ENCODE measurements around the gene RNF144A. TPM values are rescaled to one million over a fixed set of nuclear protein-coding genes. Genes with fewer than 3 reads are reported as not detected.
"Not testable (repeated sequence)": the region's sequence is repeated elsewhere in the genome, so short reads cannot be mapped to it uniquely, and the experiment has no call there.

Gene RNF144A
- total RNA-seq, 2 experiments from 2014 or later = 78.7 to 91.1 TPM

DNA sequence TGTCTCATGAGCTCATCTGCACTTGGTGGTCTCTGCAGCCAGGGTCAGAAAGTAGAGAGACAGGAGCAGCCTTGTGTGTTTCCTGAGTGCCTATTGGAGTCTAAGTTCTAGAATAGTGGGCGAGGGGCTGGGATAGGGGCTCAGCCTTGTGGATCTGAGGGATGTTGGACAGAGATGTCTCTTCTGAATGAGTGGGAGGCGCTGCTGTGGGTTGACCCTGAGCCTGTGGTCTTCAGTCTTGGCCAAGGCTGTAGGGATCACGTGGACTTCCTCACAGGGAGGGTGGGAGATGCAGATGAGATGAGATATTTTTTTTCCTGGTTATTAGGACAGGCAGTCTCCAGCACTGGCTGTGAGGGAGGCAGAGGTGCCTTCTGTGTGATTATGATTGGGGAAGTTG is 61.8 kb downstream of the RNF144A start:
- H3K27me3 Mint-ChIP-seq = no peaks in the 10 kb centered on the region
- DNase-seq = no peak
- no peak overlapping the region for H3K4me3 Mint-ChIP-seq
- H3K9me3 Mint-ChIP-seq = peaks cover 14% of the 10 kb centered on the region
- H3K27ac Mint-ChIP-seq = no peak overlapping the region
- peaks cover 16% of the 10 kb centered on the region for H3K4me1 Mint-ChIP-seq
- POLR2A ChIA-PET = no interaction called here
- peaks cover 73% of the 10 kb centered on the region for H3K36me3 Mint-ChIP-seq
- ATAC-seq (ENCODE audit: low read depth) = no peak

DNA sequence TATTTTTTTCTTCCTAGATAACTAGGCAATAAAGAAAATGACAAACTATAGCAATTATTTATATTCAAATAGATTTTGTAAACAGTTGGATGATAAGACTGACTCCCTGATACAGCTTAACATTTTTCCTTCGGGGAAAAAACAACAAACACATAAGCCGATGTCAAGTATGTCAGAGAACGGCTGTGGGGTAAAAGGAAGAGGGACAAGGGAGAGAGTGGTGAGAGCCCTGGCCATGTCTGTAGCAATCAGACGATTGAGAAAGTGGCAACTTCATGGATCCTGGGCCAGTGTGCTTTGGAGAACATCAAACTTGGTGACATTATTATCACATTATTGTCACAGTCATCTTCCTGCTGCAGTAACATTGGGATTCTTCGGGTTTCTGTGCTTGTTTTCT is 65.2 kb downstream of the RNF144A start:
- H3K27ac Mint-ChIP-seq = no peak overlapping the region
- POLR2A ChIA-PET = no interaction called here
- ATAC-seq (ENCODE audit: low read depth) = no peak
- no peak overlapping the region for H3K4me3 Mint-ChIP-seq
- H3K4me1 Mint-ChIP-seq = peaks cover 20% of the 10 kb centered on the region
- H3K27me3 Mint-ChIP-seq = no peaks in the 10 kb centered on the region
- DNase-seq = no peak
- peaks cover 14% of the 10 kb centered on the region for H3K9me3 Mint-ChIP-seq
- H3K36me3 Mint-ChIP-seq = peaks cover 71% of the 10 kb centered on the region

DNA sequence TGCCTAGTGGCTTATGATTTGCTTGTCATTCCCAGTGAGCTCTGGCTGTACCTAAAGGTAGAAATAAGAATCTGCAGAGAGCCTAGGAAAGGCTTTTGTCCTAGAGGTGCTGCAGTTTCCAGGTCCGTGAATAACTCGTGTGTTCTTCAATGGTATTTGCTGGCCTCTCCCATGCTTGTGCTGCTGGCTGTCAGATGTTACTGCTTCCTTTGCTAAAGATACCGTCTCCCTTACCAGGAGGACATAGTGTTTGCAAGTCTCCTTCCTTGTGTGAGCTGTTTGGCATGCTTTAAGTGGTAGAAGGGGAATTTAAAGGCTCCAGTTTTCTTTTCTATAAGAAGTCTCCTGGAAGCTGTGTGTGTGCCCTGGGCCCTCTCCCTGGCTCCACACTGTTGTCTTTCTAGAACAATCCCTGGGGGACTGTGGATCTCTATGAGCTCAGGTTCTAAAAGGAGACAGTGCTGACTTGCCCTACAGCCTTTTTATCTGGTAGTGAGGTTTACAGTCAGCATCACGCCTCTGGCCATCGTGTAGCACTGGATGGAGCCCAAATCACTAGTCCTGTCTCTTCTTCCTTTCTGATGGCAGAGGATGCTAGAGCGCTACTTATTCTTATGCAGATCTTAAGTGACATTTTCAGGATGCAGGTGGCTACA is 65.8 kb downstream of the RNF144A start:
- ATAC-seq (ENCODE audit: low read depth) (no peak), DNase-seq (no peak)
- POLR2A ChIA-PET = no interaction called here
- peaks cover 65% of the 10 kb centered on the region for H3K36me3 Mint-ChIP-seq
- no peak overlapping the region for H3K4me3 Mint-ChIP-seq
- no peaks in the 10 kb centered on the region for H3K27me3 Mint-ChIP-seq
- peaks cover 14% of the 10 kb centered on the region for H3K9me3 Mint-ChIP-seq
- H3K4me1 Mint-ChIP-seq = peaks cover 16% of the 10 kb centered on the region
- peak overlapping the region; percentile 60 for H3K27ac Mint-ChIP-seq

DNA sequence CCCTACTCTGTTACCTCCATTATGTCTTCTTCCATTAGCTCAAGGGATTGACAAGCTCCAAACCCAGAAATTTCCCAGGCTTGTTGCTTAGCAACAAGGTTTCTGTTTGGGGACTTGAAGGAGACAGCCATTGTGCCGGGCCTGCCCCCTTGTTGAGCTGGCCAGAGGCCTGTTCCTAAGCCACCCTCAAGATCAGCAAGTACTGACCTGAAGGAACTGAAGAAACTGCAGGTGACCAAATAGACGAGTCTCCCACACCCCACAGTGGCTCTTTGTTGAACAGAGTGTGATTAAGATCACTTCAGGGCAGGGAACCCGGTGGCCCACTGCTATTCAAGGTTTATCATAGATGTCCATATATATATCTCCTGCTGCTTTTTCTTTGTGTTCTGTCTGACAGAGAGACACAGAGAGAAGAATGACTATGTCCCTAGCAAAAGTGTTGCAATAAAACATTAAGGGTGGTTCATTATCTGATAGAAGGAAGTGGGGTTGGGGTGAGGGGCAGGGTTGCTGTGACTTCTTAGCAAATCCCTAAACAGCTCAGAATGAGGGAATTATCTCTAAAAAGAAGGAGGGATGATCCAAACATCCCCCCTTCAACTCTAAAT is 69.2 kb downstream of the RNF144A start:
- no peaks in the 10 kb centered on the region for H3K27me3 Mint-ChIP-seq
- H3K27ac Mint-ChIP-seq = no peak overlapping the region
- ATAC-seq (ENCODE audit: low read depth) (no peak), DNase-seq (no peak)
- no peak overlapping the region for H3K4me3 Mint-ChIP-seq
- POLR2A ChIA-PET = no interaction called here
- peaks cover 58% of the 10 kb centered on the region for H3K36me3 Mint-ChIP-seq
- peaks cover 3% of the 10 kb centered on the region for H3K9me3 Mint-ChIP-seq
- peaks cover 14% of the 10 kb centered on the region for H3K4me1 Mint-ChIP-seq

DNA sequence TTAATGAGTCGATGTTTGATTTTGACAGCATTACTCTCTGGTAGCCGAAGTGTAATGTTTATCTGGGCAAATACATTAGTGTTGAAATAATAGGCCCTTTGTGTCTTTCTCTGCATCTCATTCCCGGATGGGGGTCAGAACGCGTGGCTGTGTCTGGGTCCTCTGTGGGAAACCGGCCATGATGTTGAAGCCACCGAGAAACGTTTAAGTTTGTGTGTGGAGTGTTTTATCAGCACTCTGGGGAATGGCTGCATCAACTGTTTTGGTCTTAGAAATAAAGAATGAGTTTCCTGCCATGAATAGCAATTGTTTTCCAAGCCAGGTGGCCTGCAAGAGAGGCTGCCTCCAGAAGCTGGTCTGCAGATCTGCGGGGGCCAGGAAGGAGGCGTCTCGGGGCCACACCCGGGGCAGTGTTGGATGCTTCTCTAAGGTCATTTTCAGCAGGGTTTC is 69.7 kb downstream of the RNF144A start:
- Mint-ChIP-seq H3K9me3 (peaks cover 1% of the 10 kb centered on the region), H3K27me3 (no peaks in the 10 kb centered on the region), H3K36me3 (peaks cover 54% of the 10 kb centered on the region), H3K4me3 (no peak overlapping the region), H3K4me1 (peaks cover 14% of the 10 kb centered on the region), H3K27ac (no peak overlapping the region)
- POLR2A ChIA-PET = no interaction called here
- no peak for ATAC-seq (ENCODE audit: low read depth)
- DNase-seq = no peak

DNA sequence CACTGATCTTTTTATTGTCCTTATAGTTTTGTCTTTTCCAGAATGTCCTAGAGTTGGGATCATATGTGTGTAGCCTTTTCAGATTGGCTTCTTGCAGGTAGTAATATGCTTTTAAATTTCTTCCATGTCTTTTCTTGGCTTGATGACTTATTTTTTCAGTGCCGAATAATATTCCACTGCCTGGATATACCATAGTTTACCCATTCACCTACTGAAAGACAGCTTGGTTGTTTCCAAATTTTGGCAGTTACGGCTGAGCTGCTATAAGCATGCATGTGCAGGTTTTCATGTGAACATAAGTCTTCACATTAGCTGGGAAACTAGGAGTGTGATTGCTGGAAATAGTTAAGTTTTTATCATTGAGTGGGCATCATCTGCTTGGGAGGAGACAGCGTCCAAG is 73.7 kb downstream of the RNF144A start:
- no peaks in the 10 kb centered on the region for H3K27me3 Mint-ChIP-seq
- H3K4me1 Mint-ChIP-seq = peaks cover 1% of the 10 kb centered on the region
- POLR2A ChIA-PET = no interaction called here
- H3K27ac Mint-ChIP-seq = no peak overlapping the region
- H3K36me3 Mint-ChIP-seq = peaks cover 39% of the 10 kb centered on the region
- no peak for DNase-seq
- no peak overlapping the region for H3K4me3 Mint-ChIP-seq
- peaks cover 1% of the 10 kb centered on the region for H3K9me3 Mint-ChIP-seq
- no peak for ATAC-seq (ENCODE audit: low read depth)

DNA sequence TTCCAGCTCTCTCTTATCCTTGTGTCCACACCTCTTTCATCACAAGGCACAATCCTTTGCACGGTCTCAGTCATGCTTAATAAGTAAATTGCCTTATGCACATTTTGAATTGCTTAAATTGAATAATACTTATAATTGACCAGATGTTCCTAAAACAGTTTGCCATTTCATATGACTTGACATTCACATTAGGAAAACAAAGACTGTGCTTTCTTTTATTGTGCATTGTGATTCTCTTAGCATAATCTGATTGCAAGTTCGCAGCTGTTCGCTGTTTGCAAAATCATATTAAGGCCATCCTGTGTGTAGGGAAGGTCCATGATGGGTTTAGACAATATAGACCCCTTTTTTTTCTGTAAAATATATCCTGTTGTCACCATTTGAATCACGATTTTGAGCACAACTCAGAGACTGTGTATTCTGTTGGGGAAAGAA is 75.6 kb downstream of the RNF144A start:
- POLR2A ChIA-PET = no interaction called here
- DNase-seq (no peak), ATAC-seq (ENCODE audit: low read depth) (no peak)
- H3K9me3 Mint-ChIP-seq = peaks cover 1% of the 10 kb centered on the region
- H3K27ac Mint-ChIP-seq = peak overlapping the region; percentile 49
- peaks cover 29% of the 10 kb centered on the region for H3K36me3 Mint-ChIP-seq
- no peaks in the 10 kb centered on the region for H3K4me1 Mint-ChIP-seq
- H3K27me3 Mint-ChIP-seq = no peaks in the 10 kb centered on the region
- H3K4me3 Mint-ChIP-seq = no peak overlapping the region

DNA sequence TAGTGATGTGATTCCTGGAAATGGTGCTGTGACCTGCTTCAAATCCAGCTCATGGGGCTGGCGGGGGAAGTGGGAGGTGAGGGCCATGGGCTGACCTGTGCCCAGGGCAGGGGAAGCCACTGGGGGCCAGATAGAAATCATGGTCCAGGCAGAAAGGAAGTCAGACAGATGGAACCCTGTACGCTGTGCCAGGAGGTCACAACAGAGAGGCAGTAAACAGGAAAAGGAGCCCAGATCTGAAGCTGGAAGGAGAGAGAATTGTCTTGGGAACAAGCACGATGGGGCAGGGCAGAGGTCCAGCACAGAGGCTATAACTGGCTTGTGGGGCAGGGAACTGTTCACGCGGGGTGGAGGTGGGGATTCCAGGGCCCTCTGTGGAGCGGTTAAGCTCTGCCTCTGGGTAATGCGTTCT is 76.0 kb downstream of the RNF144A start:
- Mint-ChIP-seq H3K4me3 (no peak overlapping the region), H3K27ac (peak overlapping the region; percentile 49), H3K27me3 (no peaks in the 10 kb centered on the region), H3K4me1 (no peaks in the 10 kb centered on the region), H3K9me3 (peaks cover 1% of the 10 kb centered on the region), H3K36me3 (peaks cover 31% of the 10 kb centered on the region)
- ATAC-seq (ENCODE audit: low read depth) (no peak), DNase-seq (no peak)
- POLR2A ChIA-PET = no interaction called here

DNA sequence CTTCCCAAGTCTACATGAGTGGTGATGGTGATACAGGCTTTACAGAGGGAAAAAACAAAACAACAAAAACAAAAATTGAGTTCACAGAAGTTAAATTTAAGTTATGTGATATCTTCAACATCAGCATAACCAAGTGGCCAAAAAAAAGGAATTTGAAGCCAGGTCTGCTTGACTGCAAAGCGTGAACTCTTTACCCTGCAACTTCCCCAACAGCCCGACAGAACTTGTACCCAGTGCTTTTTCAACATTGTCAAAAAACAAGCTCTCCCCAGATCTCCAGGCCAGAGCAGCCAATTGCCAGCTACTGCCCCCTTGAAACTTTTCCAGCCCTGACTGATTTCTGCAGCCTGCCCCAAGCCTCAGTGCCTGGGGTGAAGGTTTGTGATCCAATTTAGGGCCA is 76.7 kb downstream of the RNF144A start:
- POLR2A ChIA-PET = no interaction called here
- H3K4me3 Mint-ChIP-seq = no peak overlapping the region
- H3K4me1 Mint-ChIP-seq = no peaks in the 10 kb centered on the region
- H3K36me3 Mint-ChIP-seq = peaks cover 26% of the 10 kb centered on the region
- H3K27me3 Mint-ChIP-seq = no peaks in the 10 kb centered on the region
- no peak for ATAC-seq (ENCODE audit: low read depth)
- DNase-seq = no peak
- no peak overlapping the region for H3K27ac Mint-ChIP-seq
- peaks cover 1% of the 10 kb centered on the region for H3K9me3 Mint-ChIP-seq

DNA sequence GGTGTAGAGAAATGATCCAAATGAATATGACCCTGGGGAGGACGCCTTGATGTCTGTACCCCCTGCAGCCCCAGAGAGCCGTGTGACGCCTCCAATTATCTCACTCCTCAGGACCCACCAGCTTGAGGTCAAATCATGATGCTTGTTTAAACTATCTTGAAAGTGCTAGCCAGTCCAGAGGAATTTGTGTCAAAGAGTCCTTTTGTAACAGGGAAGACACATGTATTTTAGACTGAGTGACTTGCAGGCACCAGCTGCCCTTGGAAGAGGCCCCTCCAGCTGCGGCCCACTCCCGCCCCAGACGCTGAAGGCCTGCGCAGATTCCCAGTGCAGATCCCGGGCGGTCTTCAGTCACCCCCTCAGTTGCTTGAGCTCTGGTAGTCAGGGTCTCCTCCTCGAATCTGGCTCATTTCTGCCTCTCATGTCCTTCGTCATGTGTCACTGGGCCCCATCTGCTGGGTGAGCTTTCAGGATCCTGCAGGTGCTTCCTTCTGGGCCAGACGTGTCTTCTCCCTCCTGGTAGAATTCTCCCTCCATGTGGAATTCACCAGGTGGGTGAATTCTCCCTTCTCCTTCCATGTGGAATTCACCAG is 77.4 kb downstream of the RNF144A start:
- DNase-seq (no peak), ATAC-seq (ENCODE audit: low read depth) (no peak)
- Mint-ChIP-seq H3K4me3 (no peak overlapping the region), H3K36me3 (peaks cover 24% of the 10 kb centered on the region), H3K27me3 (no peaks in the 10 kb centered on the region), H3K4me1 (no peaks in the 10 kb centered on the region), H3K9me3 (peaks cover 1% of the 10 kb centered on the region), H3K27ac (no peak overlapping the region)
- POLR2A ChIA-PET = no interaction called here

DNA sequence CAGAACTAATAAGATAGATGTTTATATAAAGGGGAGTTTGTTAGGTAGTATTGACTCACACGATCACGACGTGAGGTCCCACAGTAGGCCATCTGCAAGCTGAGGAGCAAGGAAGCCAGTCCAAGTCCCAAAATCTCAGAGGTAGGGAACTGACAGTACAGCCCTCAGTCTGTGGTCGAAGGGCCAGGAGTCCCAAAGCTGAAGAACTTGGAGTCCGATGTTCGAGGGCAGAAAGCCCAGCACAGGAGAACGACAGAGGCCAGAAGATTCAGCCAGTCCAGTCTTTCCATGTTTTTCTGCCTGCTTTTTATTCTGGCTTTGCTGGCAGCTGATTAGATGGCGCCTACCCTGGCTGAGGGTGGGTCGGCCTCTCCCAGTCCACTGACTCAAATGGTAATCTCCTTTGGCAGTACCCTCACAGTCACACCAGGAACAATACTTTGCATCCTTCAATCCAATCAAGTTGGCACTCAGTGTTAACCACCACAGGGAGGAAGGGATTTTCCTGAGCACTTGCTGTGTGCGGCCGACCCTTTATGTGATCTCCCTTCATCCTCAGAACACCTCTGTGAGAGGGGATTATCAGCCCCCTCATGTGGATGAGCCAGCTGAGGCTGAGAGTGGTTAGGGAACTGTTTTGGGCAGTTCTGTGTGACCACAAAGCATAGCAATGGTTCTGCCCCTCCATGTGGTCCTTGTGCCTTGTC is 78.3 kb downstream of the RNF144A start:
- Mint-ChIP-seq H3K27me3 (no peaks in the 10 kb centered on the region), H3K4me1 (peaks cover 7% of the 10 kb centered on the region), H3K9me3 (peaks cover 1% of the 10 kb centered on the region), H3K4me3 (no peak overlapping the region), H3K36me3 (peaks cover 22% of the 10 kb centered on the region), H3K27ac (no peak overlapping the region)
- POLR2A ChIA-PET = no interaction called here
- ATAC-seq (ENCODE audit: low read depth) (no peak), DNase-seq (no peak)

DNA sequence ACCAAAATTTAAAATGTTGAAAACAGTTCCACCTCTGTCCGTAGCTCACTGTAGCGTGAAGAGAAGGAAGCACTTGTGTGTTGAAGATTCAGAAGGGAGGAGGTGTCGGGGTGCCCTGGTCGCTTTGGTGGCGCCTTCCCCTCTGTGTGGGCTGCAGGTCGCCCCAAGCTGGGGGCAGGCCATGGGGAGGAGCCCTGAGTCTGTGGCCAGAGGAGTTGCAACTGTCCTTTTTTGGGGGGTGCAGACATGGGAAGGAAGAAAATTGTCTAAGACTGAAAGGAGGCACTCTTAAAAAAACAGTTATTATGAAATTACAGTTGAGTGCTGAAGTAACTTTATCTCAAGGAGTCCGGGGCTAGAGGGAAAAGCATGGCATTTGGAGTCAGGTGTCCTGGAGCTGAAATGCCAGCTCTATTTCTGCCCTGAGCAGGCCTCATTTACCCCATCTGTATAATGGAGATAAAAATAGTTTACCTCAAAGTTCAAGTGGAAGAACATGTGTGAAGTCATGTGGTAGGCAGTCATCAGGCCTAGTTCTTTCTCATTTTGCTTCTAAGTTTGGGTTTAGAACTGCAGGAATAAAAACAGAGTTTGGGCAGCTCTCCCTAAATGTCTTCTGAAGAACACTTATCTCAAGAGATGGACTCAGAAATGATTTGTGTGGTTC is 82.1 kb downstream of the RNF144A start:
- Mint-ChIP-seq H3K27ac (peak overlapping the region; percentile 68), H3K4me1 (peaks cover 8% of the 10 kb centered on the region), H3K36me3 (peaks cover 21% of the 10 kb centered on the region), H3K27me3 (no peaks in the 10 kb centered on the region), H3K9me3 (no peaks in the 10 kb centered on the region), H3K4me3 (no peak overlapping the region)
- DNase-seq (no peak), ATAC-seq (ENCODE audit: low read depth) (no peak)
- POLR2A ChIA-PET = no interaction called here

DNA sequence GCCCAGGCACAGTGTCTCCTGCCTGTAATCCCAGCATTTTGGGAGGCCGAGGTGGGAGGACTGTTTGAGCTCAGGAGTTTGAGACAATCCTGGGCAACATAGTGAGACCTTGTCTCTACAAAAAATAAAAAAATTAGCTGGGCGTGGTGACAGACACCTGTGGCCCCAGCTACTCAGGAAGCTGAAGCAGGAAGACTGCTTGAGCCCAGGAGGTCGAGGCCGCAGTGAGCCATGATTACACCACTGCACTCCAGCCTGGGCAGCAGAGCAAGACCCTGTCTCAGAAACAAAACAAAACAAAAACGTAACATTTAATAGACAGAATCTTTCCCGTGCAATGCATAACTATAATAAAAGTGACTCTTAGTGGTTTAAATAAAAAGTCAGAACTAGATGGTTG is 84.2 kb downstream of the RNF144A start:
- DNase-seq; H3K4me1 Mint-ChIP-seq; H3K9me3 Mint-ChIP-seq; H3K27me3 Mint-ChIP-seq; H3K27ac Mint-ChIP-seq; ATAC-seq (ENCODE audit: low read depth); H3K4me3 Mint-ChIP-seq; POLR2A ChIA-PET: not testable (repeated sequence)
- peaks cover 25% of the 10 kb centered on the region for H3K36me3 Mint-ChIP-seq
